ENCODE measurements around the gene PRKCE. TPM values are rescaled to one million over a fixed set of nuclear protein-coding genes. Genes with fewer than 3 reads are reported as not detected.
A peak's percentile ranks its signal among the peaks of the same experiment; 100 is the strongest.

Gene PRKCE
- total RNA-seq, 1 experiment from 2014 or later: 4.9 TPM

- DNase-seq (ENCODE audit: low read depth): no peak
Observed at GRCh38 chr2:45932278-45932975, 281.0 kb downstream of the PRKCE start.

DNA sequence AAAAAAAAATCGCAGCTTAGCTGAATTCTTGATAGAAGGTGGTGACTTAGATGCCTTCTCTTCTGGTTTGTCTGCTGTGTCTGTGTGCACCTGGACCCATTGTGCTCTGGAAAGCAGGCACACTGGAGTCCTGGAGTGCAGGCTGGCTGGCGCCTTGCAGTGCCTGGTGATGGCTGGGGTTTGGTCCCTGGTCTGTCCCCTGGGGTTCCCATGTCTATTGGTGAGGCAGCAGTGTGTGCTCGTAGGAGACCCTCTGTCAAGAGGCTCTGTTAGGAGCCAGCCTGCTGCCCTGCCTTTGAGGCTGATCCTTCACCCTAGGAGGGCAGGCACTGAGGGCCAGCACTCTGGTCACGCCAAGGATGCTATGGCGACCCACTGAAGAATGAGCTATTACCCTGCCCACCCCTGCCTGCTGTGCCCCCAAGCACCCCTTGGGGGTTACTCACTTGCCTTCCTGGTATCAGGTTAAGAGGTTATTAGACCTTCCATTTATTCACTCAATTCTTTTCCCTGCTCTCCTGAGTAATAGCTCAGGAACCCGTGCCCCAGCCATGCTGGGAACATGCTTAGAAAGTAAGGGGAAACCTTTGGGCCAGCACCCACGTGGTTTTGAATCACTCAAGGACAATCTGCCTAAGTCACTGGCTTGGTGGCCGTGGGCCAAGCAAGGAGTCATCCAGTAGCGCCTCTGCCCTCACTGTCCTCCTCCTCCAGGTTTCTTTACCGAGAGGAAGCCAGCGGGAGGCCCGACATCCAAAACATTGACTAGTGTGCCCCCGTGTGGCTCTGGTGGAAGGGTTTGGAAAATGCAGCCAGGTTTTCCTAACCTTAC, 284.5 kb downstream of the PRKCE start:
- peak; percentile 99 for DNase-seq (ENCODE audit: low read depth)

- DNase-seq (ENCODE audit: low read depth): no peak
Observed at GRCh38 chr2:45936623-45936979, 285.1 kb downstream of the PRKCE start.

DNA sequence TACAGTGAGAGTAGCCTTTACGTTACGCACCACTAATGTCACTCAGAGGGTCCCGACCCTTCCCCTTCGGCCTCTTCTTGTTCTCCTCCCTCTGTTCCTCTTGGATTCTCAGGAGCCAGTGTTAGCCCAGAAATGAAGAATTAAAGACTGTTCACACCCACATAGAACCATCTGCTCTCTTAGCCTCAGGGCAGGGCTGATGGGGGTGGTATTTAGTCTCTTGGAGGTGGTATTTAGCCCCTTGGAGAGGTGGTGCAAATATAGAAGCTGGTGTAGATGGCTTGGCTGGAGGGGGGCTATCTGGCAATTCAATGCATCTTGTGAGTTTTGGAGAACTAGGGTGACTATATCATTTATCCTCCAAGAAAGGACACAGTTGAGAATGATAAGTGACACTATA, 286.5 kb downstream of the PRKCE start:
- DNase-seq (ENCODE audit: low read depth): no peak

GRCh38 chr2:45938649-45939511, 287.4 kb downstream of the PRKCE start:
- DNase-seq (ENCODE audit: low read depth): peak; percentile 98

- no peak for DNase-seq (ENCODE audit: low read depth)
Observed at GRCh38 chr2:45941531-45942236, 290.2 kb downstream of the PRKCE start.

- no peak for DNase-seq (ENCODE audit: low read depth)
Observed at GRCh38 chr2:45942237-45942738, 290.8 kb downstream of the PRKCE start.

GRCh38 chr2:45943219-45944044, 292.0 kb downstream of the PRKCE start:
- no peak for DNase-seq (ENCODE audit: low read depth)

DNA sequence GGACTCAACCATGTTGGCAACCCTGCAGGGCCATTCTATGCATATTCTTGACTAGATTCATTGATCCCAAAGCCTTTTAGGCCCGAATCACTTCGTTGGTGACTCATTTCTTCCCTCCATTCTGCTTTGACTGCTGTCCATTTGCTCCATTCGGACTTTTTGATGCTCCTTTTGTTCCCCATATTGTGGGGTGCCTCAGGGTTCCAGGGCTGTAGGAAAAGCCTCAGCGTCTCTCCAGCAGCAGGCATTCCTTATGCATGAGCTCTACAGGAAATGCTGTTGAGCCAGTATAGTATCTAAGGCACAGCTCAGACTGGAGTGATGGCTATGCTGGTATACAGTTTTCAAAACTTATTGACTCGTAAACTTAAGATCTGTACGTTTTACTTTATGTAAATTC, 292.6 kb downstream of the PRKCE start:
- peak; percentile 69 for DNase-seq (ENCODE audit: low read depth)

DNA sequence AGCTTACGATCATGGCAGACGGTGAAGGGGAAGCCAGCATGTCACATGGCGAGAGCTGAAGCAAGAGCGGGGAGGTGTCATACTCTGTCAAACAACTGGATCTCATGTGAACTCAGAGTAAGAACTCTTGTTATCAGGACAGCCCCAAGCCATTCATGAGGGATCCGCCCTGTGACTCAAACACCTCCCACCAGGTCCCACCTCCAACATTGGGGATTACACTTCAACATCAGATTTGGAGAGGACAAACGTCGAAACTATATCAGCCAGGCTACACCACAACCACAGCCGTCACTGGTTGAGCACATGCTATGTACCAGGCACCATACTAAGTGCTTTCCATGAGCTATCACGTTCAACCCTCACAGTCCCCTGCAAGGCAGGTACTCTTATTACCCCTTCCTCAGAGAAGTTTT, 293.8 kb downstream of the PRKCE start:
- DNase-seq (ENCODE audit: low read depth): peak; percentile 35

- DNase-seq (ENCODE audit: low read depth): peak; percentile 97
Observed at GRCh38 chr2:45946023-45946422, 294.5 kb downstream of the PRKCE start.

- no peak for DNase-seq (ENCODE audit: low read depth)
Observed at GRCh38 chr2:45950606-45951005, 299.1 kb downstream of the PRKCE start.

DNA sequence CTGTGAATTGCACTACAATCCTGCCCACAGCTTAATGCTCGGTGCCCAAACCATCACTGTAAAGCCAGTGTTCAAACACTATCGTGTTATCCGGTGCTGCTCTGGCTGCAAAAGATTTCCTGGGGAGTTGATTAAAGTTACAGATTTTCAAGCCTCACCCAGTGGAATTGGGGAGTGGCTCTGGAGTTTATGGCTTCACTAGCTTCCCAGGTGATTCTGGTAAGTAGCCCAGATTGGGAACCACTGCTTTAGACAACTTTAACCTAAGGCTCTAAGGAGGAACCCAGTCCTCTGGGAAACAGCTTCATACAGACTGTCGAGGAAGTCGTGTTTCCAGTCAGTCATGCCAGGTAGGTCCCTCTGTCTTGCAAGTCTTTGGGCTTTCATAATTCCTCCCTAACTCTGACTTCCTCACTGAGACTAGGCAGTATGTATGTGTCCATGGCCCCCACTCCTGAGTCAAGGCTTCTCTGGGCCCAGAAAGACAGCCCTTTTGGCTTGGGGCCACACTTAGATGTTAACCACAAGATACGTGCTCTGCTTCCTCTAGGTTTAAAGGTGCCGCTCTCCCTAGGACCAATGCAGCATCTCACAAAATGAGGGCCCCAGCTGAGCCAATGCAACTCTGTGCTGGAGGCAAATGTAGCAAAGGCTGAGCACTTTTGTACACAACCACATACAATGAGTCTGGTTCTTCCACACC, 299.7 kb downstream of the PRKCE start:
- no peak for DNase-seq (ENCODE audit: low read depth)

GRCh38 chr2:45952591-45952990, 301.1 kb downstream of the PRKCE start:
- no peak for DNase-seq (ENCODE audit: low read depth)

DNA sequence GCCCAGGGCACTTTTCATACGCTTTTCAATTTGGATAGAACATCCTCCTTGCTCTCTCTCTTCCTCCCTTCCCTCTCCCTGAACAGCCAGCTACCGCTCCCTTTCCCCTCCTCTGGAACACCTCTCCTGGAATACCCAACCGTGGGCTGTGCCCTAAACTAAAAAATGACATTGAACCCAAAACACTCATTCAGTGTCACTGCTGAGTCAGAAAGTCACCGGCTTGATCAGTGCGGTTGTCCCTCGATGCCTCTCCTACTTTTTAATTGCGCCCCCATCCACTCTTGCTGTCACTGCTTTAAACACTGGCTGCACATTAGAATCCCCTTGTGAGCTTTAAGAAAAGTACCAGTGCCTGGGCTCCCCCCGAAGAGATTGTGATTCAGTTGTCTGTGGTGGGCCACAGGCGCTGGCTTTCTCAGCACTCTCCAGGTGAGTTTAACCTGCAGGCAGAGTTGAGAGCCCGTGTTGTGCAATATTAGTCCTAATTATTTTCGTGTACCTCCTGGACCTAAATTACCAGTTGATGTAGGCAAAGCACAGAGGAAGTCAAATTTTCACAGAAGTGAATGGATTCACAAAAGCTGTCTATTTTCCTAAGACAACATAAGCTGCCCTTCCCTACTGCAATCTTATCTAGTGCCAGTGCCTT, 302.0 kb downstream of the PRKCE start:
- DNase-seq (ENCODE audit: low read depth): no peak

DNA sequence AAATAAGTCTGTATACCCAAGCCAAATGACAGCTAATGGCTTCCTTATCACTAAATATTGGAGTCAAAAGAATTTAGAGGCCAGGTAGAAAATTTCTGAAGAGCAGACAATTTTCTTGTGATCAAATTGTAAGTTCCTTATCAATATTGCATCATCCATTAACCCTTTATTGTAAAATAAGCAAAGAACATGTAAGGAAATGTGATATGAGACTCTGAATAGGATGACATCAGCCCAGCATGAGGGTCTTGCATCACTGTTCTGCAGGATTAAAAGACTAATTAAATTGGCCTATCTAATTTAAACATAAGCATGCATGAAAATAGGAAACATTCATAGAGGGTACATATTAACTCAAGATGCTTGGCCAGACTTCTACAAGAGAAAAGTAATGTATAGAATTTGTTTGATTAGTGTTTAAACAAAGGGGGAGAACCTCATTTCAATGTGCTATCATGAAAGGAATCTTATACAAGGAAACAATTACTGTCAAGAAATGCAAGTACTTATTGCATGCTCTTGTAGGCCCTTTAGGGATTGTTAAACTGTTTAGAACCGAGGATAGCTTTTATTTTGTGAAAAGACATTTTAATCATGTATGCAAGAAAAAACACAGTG, 302.9 kb downstream of the PRKCE start:
- no peak for DNase-seq (ENCODE audit: low read depth)

DNA sequence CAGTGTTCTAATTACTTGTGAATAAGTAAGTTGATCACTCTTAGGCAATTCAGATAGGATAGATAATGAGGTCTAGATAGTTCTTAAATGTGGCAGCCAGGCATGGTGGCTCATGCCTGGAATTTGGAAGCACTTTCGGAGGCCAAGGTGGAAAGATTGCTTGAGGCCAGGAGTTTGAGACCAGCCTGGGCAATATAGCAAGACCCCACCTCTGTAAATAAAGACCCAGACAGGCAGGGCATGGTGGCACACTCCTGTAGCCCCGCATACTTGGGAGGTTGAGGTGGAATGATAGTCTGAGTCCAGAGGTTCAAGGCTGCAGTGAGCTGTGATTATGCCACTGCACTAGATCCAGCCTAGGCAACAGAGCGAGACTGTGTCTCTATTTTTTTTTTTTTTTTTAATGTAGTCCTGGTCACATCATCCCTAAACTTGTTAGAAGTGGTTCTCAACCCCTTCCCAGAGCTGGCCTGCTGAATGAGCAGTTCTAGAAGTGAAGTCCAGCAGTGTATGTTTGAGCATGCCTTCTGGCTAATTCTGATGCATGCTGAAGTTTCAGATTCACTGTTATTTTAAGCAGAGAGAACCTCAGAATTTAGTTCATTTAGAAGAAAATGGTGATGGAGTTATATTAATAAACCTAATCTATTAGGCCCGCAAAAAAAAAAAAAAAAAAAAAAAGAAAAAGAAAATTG, 306.2 kb downstream of the PRKCE start:
- DNase-seq (ENCODE audit: low read depth): no peak

Data from Daoy (cell line).